B cell (primary cell): ENCODE results near the gene MSH3.

Experiments used
- CTCF ChIP-seq: fragments of 200-600 bp; IDR thresholded peaks from one replicate; pipeline ENCODE4 v1.8.0; 2022; ENCODE audit warnings: antibody characterized with exemption, mild to moderate bottlenecking
- EZH2 ChIP-seq: IDR thresholded peaks from 2 replicates; pipeline ENCODE4 v1.6.1; 2012; ENCODE audit warnings: borderline replicate concordance, low read depth, mild to moderate bottlenecking, moderate library complexity, low read length; ENCODE audit not compliant: insufficient read depth, poor library complexity, severe bottlenecking

- no peak for TF ChIP-seq EZH2
- TF ChIP-seq CTCF: no peak
Observed at GRCh38 chr5:80799041-80799440, 144.6 kb downstream of the MSH3 start.
